Ovary (tissue), 9 donors: ENCODE results near the gene IP6K3. TPM values are rescaled to one million over a fixed set of nuclear protein-coding genes. Genes with fewer than 3 reads are reported as not detected.
A peak's percentile ranks its signal among the peaks of the same experiment; 100 is the strongest.

Source experiments
- DNase-seq, 5 donors: peaks; one replicate each; pipeline ENCODE4 v3.0.0-alpha.2; 2019 to 2020
- H3K27ac ChIP-seq, 2 donors: fragments of 200-600 bp; one replicate each; pipeline versions ENCODE4 v1.5.1 to v1.8.0; 2019 to 2022
- H3K27me3 ChIP-seq: fragments of 200-600 bp; one replicate; pipeline ENCODE4 v1.8.0; 2022
- H3K36me3 ChIP-seq: fragments of 200-600 bp; sonication (generic); one replicate; pipeline ENCODE4 v1.5.1; 2019
- H3K4me1 ChIP-seq: one replicate; pipeline ENCODE4 v1.8.1; 2013; ENCODE audit warnings: mild to moderate bottlenecking, moderate library complexity; ENCODE audit not compliant: insufficient read depth
- H3K4me3 ChIP-seq: fragments of 200-600 bp; sonication (generic); one replicate; pipeline ENCODE4 v1.5.1; 2017
- H3K9me3 ChIP-seq, 2 donors: fragments of 200-600 bp in 1 of 2; sonication (generic) in 1 of 2; one replicate each; pipeline versions ENCODE4 v1.5.1 to v1.8.1; 2013 to 2019; ENCODE audit warnings: mild to moderate bottlenecking in 1 of 2, moderate library complexity in 1 of 2
- EP300 ChIP-seq: sonication (generic); formaldehyde crosslinking; IDR thresholded peaks from one replicate; pipeline ENCODE4 v1.6.1; 2017; ENCODE audit warnings: antibody characterized with exemption
- POLR2A ChIP-seq: fragments of 450-650 bp; IDR thresholded peaks from one replicate; pipeline ENCODE4 v1.6.1; 2017; ENCODE audit warnings: antibody characterized with exemption, mild to moderate bottlenecking, moderate library complexity
- WGBS, 3 donors: extraction: QIAGEN DNeasy Blood & Tissue Kit in 1 of 3; methylation state at CpG; one replicate each; pipeline versions ENCODE4 v1.1.5 to v1.1.7; 2013 to 2017; 5-methylcytosine and 5-hydroxymethylcytosine counted together
- intact Hi-C, 4 donors: fragments of 100-400 bp; cut with DNase I; formaldehyde crosslinking; loops; one replicate each; pipeline versions ENCODE4 v1.11.0 to v1.15.1; 2022 to 2023
- polyA plus RNA-seq, 2 donors: library from polyadenylated mRNA; stranded (reverse); fragments of 200-250 nt in 1 of 2; fragments of 350-450 nt in 1 of 2; fragmentation: Illumina TruSeq in 1 of 2; extraction: RNeasy Lipid Tissue Mini Kit (QIAGEN cat#74804) in 1 of 2; gene quantifications; one replicate each; pipeline ENCODE4 v1.2.3, GENCODE V29; 2013 to 2014
- total RNA-seq, 7 donors: library from RNA; depleted of rRNA in 2 of 7; stranded (reverse); fragments of >200 nt in 2 of 7; fragmentation: NEBNext Ultra II Directional in 3 of 7; extraction: Animal tissue kit (Norgen Biotek cat#: 25700) in 3 of 7; gene quantifications; one replicate each; pipeline versions ENCODE4 v1.1.0 to v1.2.4, GENCODE V29; 2016 to 2023
- TF ChIP-seq, protein P1 (sequence below), 3 donors: fragments of 450-650 bp in 2 of 3; fragments of 200-600 bp in 1 of 3; IDR thresholded peaks; one replicate each; pipeline versions ENCODE4 v1.5.1 to v1.8.0; 2016 to 2022; ENCODE audit warnings: antibody characterized with exemption in 3 of 3, mild to moderate bottlenecking in 1 of 3
- donor health status: DM: no; HTN: no; CAD: no; lungs with moderate emphysema.
- donor health status: DM: no; HTN: no; CAD: no.
- donor health status: Bipolar disorder and iron deficiency.
- donor health status: DM: yes; HTN: yes; CAD: no.
- donor health status: DM: no; HTN: no; CAD: no.
- donor health status: DM: yes; HTN: yes; CAD: no.

IP6K3 gene
- total and polyA plus RNA-seq, 9 donors: 0.11 to 1.1 (median 0.30) TPM; not detected in 2

DNA sequence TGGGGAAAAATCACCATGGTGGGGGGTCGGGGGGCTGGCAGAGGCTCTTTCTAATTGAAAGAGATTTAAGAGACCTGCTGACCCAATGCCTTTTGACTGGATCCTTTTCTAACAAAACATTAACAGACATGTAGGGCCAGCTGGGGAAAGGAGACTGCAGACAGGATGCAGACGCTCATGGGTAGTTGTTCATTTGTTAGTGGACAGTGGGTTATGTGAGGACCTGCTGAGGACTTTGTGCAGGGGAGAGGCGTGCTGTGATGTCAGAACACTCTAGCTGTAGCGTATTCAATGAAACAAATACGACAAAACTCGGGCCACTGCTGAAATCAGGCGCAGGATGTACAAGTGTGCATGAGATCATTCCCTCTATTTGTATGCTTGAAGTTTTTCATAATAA lies 1.2 kb downstream of the IP6K3 start:
- no peak for TF ChIP-seq POLR2A
- TF ChIP-seq, protein P1, sequence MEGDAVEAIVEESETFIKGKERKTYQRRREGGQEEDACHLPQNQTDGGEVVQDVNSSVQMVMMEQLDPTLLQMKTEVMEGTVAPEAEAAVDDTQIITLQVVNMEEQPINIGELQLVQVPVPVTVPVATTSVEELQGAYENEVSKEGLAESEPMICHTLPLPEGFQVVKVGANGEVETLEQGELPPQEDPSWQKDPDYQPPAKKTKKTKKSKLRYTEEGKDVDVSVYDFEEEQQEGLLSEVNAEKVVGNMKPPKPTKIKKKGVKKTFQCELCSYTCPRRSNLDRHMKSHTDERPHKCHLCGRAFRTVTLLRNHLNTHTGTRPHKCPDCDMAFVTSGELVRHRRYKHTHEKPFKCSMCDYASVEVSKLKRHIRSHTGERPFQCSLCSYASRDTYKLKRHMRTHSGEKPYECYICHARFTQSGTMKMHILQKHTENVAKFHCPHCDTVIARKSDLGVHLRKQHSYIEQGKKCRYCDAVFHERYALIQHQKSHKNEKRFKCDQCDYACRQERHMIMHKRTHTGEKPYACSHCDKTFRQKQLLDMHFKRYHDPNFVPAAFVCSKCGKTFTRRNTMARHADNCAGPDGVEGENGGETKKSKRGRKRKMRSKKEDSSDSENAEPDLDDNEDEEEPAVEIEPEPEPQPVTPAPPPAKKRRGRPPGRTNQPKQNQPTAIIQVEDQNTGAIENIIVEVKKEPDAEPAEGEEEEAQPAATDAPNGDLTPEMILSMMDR (IDR thresholded peaks at IDR 0.05): no peak
- TF ChIP-seq EP300: no peak
- H3K27me3 ChIP-seq: no peaks in the 10 kb centered on the region
- DNase-seq: no peak
- H3K9me3 ChIP-seq: no peaks in the 10 kb centered on the region
- H3K36me3 ChIP-seq: no peaks in the 10 kb centered on the region
- peaks cover 2% of the 10 kb centered on the region for H3K4me1 ChIP-seq
- intact Hi-C loops: loop anchor here in 2 of 4 donors (10.0 kb wide), 1 partner anchor 409 kb away; no protein-coding TSS in a partner anchor
- no peak overlapping the region for H3K4me3 ChIP-seq
- H3K27ac ChIP-seq: no peak overlapping the region
- WGBS, 3 donors: 76 to 89% (median 83%) methylated on average over 7 of the region's 7 CpGs

DNA sequence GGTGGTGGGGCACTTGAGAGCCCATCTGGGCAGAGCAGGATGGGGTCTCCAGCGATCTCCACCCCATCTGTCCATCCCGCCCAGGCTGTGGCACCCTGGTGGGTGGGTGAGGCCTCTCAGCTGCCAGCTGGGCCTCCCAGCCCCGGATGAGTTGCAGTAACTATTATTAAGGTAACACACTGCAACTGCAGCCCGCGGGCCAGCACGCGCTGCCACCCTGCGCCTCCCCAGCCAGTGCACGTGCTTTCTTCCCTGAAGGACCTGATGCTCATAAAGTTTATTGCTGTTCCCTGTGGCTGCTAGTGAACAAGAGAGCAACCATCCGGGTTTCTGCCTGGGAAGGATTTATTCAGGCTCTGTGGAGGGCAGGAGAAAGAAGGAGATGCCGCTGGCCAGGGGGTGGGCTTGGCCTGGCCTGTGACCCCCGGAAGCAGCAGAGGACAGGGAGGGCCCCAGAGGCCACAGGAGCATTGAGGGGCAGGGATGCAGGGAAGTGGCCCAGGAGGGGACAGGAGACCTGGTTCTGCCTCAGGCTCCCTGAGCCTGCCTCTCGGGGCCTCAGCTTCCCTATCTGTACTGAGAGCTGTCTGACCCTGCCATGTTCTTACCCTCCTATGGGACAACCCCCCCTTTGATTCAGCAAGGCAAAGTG lies 1.7 kb downstream of the IP6K3 start:
- intact Hi-C loops: loop anchor here in 2 of 4 donors (10.0 kb wide), 1 partner anchor 410 kb away; no protein-coding TSS in a partner anchor
- WGBS, 3 donors: 62 to 76% (median 74%) methylated on average over 13 of the region's 13 CpGs

DNA sequence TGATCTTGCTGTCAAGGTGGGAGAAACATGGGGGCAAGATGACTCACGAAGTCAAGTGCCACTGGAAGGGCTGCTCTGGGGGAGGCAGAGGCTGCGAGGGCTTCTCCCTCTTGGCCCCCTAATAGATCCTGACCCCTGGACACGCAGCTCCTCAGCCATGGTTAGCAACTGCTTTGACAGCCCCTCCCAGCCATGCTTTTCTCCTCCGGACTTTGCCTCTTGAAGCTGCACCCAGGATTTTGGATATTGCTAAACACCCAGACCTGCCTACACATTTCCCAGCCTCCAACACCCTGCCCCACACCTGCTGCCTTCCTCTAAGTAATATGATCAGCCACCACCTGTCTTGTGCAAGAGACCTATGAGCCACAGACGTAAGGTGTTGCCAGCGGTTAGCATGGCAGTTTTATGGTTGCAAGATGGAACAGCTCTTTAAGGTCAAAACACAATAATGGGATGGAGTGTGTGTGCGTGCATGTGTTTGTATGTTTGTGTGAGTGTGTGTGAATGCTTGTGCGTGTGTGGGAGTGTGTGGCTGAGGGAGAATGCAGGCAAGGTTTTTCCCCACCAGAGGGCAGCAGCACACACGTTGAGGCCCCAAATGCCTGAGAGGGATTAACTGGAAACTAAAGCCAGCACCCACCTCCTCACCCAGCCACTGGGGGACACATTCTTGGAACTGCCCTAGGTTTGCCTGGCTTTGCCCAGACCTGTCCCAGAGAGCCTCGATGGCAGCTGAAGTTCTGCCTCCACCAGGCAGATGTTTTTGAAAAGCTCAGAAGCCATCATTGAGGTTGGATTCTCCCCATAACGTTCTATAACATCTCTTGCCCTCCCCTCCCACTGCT lies 2.5 kb downstream of the IP6K3 start:
- no peak overlapping the region for H3K4me3 ChIP-seq
- peaks cover 2% of the 10 kb centered on the region for H3K4me1 ChIP-seq
- H3K27me3 ChIP-seq: no peaks in the 10 kb centered on the region
- no peak overlapping the region for H3K27ac ChIP-seq
- no peaks in the 10 kb centered on the region for H3K9me3 ChIP-seq
- peak; percentile 68 to 84 (median 80) for DNase-seq
- WGBS, 3 donors: 31 to 32% (median 32%) methylated on average over 11 of the region's 11 CpGs
- intact Hi-C loops: loop anchor here in 2 of 4 donors (10.0 kb wide), 1 partner anchor 411 kb away; no protein-coding TSS in a partner anchor
- TF ChIP-seq POLR2A (no peak), EP300 (no peak)
- TF ChIP-seq, protein P1 (IDR thresholded peaks at IDR 0.05): peak; percentile 53 to 85 (median 79)
- H3K36me3 ChIP-seq: no peaks in the 10 kb centered on the region

More for the DNA sequence above, 1.7 kb downstream of the IP6K3 start:
- H3K4me3 ChIP-seq: no peak overlapping the region
- H3K27ac ChIP-seq: no peak overlapping the region
- DNase-seq: no peak
- no peaks in the 10 kb centered on the region for H3K36me3 ChIP-seq
- H3K27me3 ChIP-seq: no peaks in the 10 kb centered on the region
- no peak for TF ChIP-seq POLR2A
- TF ChIP-seq EP300: no peak
- no peaks in the 10 kb centered on the region for H3K9me3 ChIP-seq
- H3K4me1 ChIP-seq: peaks cover 2% of the 10 kb centered on the region

DNA sequence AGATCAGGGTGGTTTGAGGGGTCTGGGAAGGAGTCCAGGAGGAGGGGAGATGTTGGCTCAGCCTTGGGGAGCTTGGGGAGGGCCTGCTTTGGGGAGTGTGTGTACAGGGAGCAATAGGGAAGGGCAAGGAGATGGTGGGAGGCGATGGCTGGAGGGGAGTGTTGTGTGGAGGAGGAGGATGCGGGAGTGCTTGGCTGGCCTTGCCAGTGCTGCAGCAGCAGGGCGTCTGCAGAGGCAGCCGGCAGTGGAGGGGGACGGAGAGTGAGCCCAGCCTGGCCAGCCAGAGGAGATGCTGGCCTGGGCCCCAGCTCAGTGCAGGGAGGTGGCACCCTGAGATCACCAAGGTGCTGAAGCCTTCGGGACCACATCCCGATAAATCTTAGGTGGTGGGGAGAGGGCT lies 3.9 kb downstream of the IP6K3 start:
- H3K4me3 ChIP-seq: no peak overlapping the region
- no peaks in the 10 kb centered on the region for H3K27me3 ChIP-seq
- intact Hi-C loops: loop anchor here in 3 of 4 donors (1.0 to 10.0 kb wide), 2 partner anchors 29 to 412 kb away; no protein-coding TSS in a partner anchor
- WGBS, 3 donors: 5 to 9% (median 5%) methylated on average over 7 of the region's 7 CpGs
- no peaks in the 10 kb centered on the region for H3K9me3 ChIP-seq
- H3K36me3 ChIP-seq: no peaks in the 10 kb centered on the region
- DNase-seq: peak in 4 of 5 donors; percentile 34 to 72 (median 64)
- H3K27ac ChIP-seq: no peak overlapping the region
- peaks cover 2% of the 10 kb centered on the region for H3K4me1 ChIP-seq
- TF ChIP-seq POLR2A (no peak), EP300 (no peak)
- TF ChIP-seq, protein P1 (IDR thresholded peaks at IDR 0.05): no peak
